ENCODE results near the gene SLC22A23. TPM values are rescaled to one million over a fixed set of nuclear protein-coding genes. Genes with fewer than 3 reads are reported as not detected.

Gene SLC22A23
- total and polyA plus RNA-seq, 2 experiments from 2014 or later, result 6.1 to 38.3 TPM

GRCh38 chr6:3291987-3292386, 164.9 kb downstream of the SLC22A23 start:
- no peaks in the 10 kb centered on the region for H3K27me3 ChIP-seq (ENCODE audit: insufficient read depth)
- Mint-ChIP-seq H3K27me3 (ENCODE audit: insufficient read depth, low read depth, poor library complexity) (peaks cover 18% of the 10 kb centered on the region), H3K4me1 (peaks cover 13% of the 10 kb centered on the region), H3K36me3 (ENCODE audit: low read depth) (peaks cover 75% of the 10 kb centered on the region), H3K27ac (no peak overlapping the region), H3K4me3 (no peak overlapping the region), H3K9me3 (no peaks in the 10 kb centered on the region)
- H3K27ac ChIP-seq (ENCODE audit: low read depth), result no peak overlapping the region
- TF ChIP-seq ZNF462 (CRISPR knock-in tag; IDR thresholded peaks at IDR 0.05), result no peak
- no peak overlapping the region for H3K4me3 ChIP-seq
- no peak for DNase-seq (ENCODE audit: low spot score)
- H3K9me2 ChIP-seq (ENCODE audit: insufficient read depth), result no peaks in the 10 kb centered on the region
- no peaks in the 10 kb centered on the region for H3K4me1 ChIP-seq (ENCODE audit: insufficient read depth)
- no peaks in the 10 kb centered on the region for H3K79me2 ChIP-seq (replicated peaks; ENCODE audit: insufficient read depth)
- H3K36me3 ChIP-seq (ENCODE audit: insufficient read depth), result peaks cover 4% of the 10 kb centered on the region; the same call in 1 of the 2 replicates
- H2AFZ ChIP-seq, result no peak overlapping the region
- H4K20me1 ChIP-seq (replicated peaks; ENCODE audit: insufficient read depth), result no peaks in the 10 kb centered on the region
- ATAC-seq, result no peak
- no peak overlapping the region for H3K4me2 ChIP-seq
- H3F3A ChIP-seq (replicated peaks; ENCODE audit: low read depth), result no peaks in the 10 kb centered on the region

- peaks cover 82% of the 10 kb centered on the region for H3K36me3 Mint-ChIP-seq (ENCODE audit: low read depth)
- H3K4me3 ChIP-seq, result no peak overlapping the region
- TF ChIP-seq POLR2AphosphoS5 (IDR thresholded peaks at IDR 0.05; ENCODE audit: low read depth), result no peak
- TF ChIP-seq ZNF331 (CRISPR knock-in tag; IDR thresholded peaks at IDR 0.05; ENCODE audit: low read depth), result no peak
- TF ChIP-seq, protein P1, sequence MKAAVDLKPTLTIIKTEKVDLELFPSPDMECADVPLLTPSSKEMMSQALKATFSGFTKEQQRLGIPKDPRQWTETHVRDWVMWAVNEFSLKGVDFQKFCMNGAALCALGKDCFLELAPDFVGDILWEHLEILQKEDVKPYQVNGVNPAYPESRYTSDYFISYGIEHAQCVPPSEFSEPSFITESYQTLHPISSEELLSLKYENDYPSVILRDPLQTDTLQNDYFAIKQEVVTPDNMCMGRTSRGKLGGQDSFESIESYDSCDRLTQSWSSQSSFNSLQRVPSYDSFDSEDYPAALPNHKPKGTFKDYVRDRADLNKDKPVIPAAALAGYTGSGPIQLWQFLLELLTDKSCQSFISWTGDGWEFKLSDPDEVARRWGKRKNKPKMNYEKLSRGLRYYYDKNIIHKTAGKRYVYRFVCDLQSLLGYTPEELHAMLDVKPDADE (IDR thresholded peaks at IDR 0.05), result no peak
- no peak for TF ChIP-seq EZH2phosphoT487 (IDR thresholded peaks at IDR 0.05; ENCODE audit: unreplicated experiment)
- TF ChIP-seq EZH2 (IDR thresholded peaks at IDR 0.05; ENCODE audit: low read depth, unreplicated experiment), result no peak
- no peak for TF ChIP-seq CTCF (conservative IDR thresholded peaks at IDR 0.05; ENCODE audit: low read depth in 2 of 2)
- TF ChIP-seq CREB1 (CRISPR knock-in tag; IDR thresholded peaks at IDR 0.05; ENCODE audit: low read depth), result no peak
- TF ChIP-seq ZNF114 (CRISPR knock-in tag; IDR thresholded peaks at IDR 0.05), result no peak
- no peak for TF ChIP-seq JUNB (IDR thresholded peaks at IDR 0.05; ENCODE audit: unreplicated experiment)
These were observed 165.5 kb downstream of the SLC22A23 start for GRCh38 chr6:3291346-3291745.

More at GRCh38 chr6:3291346-3291745, 165.5 kb downstream of the SLC22A23 start:
- Mint-ChIP-seq H3K9me3 (no peaks in the 10 kb centered on the region), H3K27me3 (ENCODE audit: insufficient read depth, low read depth, poor library complexity) (peaks cover 20% of the 10 kb centered on the region), H3K4me3 (no peak overlapping the region), H3K4me1 (peaks cover 9% of the 10 kb centered on the region), H3K27ac (no peak overlapping the region)
- Histone ChIP-seq H2AFZ (no peak overlapping the region), H3K27me3 (ENCODE audit: insufficient read depth) (no peaks in the 10 kb centered on the region), H3K4me2 (no peak overlapping the region), H4K20me1 (replicated peaks; ENCODE audit: insufficient read depth) (no peaks in the 10 kb centered on the region), H3K9me2 (ENCODE audit: insufficient read depth) (no peaks in the 10 kb centered on the region), H3K36me3 (ENCODE audit: insufficient read depth) (peaks cover 4% of the 10 kb centered on the region; the same call in 1 of the 2 replicates), H3F3A (replicated peaks; ENCODE audit: low read depth) (no peaks in the 10 kb centered on the region), H3K4me1 (ENCODE audit: insufficient read depth) (no peaks in the 10 kb centered on the region), H3K27ac (ENCODE audit: low read depth) (no peak overlapping the region), H3K79me2 (replicated peaks; ENCODE audit: insufficient read depth) (no peaks in the 10 kb centered on the region)
- DNase-seq (ENCODE audit: low spot score) (no peak), ATAC-seq (no peak)
